Measurements from ENCODE around the gene WDFY3. TPM values are rescaled to one million over a fixed set of nuclear protein-coding genes. Genes with fewer than 3 reads are reported as not detected.

WDFY3 gene
- total and polyA plus RNA-seq, 12 donors, result 4.9 to 68.9 (median 51.1) TPM

GRCh38 chr4:84803720-84804119, 162.8 kb downstream of the WDFY3 start:
- no peaks in the 10 kb centered on the region for H3K9me3 ChIP-seq
- intact Hi-C loops (cut with DNase I), result no loop called here
- H3K36me3 ChIP-seq, result peaks cover 0 to 69% (median 19%) of the 10 kb centered on the region in 9 donors
- H3K4me3 ChIP-seq, result no peak overlapping the region
- TF ChIP-seq CTCF (IDR thresholded peaks at IDR 0.05), result no peak
- peaks cover 0 to 8% (median 0%) of the 10 kb centered on the region in 9 donors for H3K4me1 ChIP-seq
- no peak overlapping the region for H3K27ac ChIP-seq
- H3K27me3 ChIP-seq, result no peaks in the 10 kb centered on the region
- WGBS, 2 donors, result 92 to 95% methylated on average over 1 of the region's 1 CpG
- ATAC-seq, result no peak
- DNase-seq, result no peak

- intact Hi-C loops (cut with DNase I), result no loop called here
Observed at GRCh38 chr4:84803116-84803515, 163.4 kb downstream of the WDFY3 start.

GRCh38 chr4:84800256-84800655, 166.2 kb downstream of the WDFY3 start:
- H3K27ac ChIP-seq, result no peak overlapping the region
- H3K36me3 ChIP-seq, result peaks cover 0 to 84% (median 19%) of the 10 kb centered on the region in 9 donors

More at GRCh38 chr4:84803116-84803515, 163.4 kb downstream of the WDFY3 start:
- DNase-seq, result no peak
- Histone ChIP-seq H3K36me3 (peaks cover 0 to 69% (median 19%) of the 10 kb centered on the region in 9 donors), H3K4me1 (peaks cover 0 to 8% (median 0%) of the 10 kb centered on the region in 9 donors), H3K4me3 (no peak overlapping the region), H3K9me3 (no peaks in the 10 kb centered on the region), H3K27ac (no peak overlapping the region), H3K27me3 (no peaks in the 10 kb centered on the region)
- no peak for TF ChIP-seq CTCF (IDR thresholded peaks at IDR 0.05)
- ATAC-seq, result no peak
- WGBS, 2 donors, result 91 to 97% methylated on average over 2 of the region's 2 CpGs

GRCh38 chr4:84799318-84799717, 167.2 kb downstream of the WDFY3 start:
- DNase-seq (no peak), ATAC-seq (no peak)
- intact Hi-C loops (cut with DNase I), result no loop called here
- H3K4me1 ChIP-seq, result peaks cover 0 to 6% (median 0%) of the 10 kb centered on the region in 9 donors
- H3K4me3 ChIP-seq, result no peak overlapping the region
- no peaks in the 10 kb centered on the region for H3K9me3 ChIP-seq
- H3K36me3 ChIP-seq, result peaks cover 0 to 93% (median 24%) of the 10 kb centered on the region in 9 donors
- no peak overlapping the region for H3K27ac ChIP-seq
- TF ChIP-seq CTCF (IDR thresholded peaks at IDR 0.05), result no peak
- 81 to 87% methylated on average over 3 of the region's 3 CpGs for WGBS, 2 donors
- no peaks in the 10 kb centered on the region for H3K27me3 ChIP-seq

More at GRCh38 chr4:84800256-84800655, 166.2 kb downstream of the WDFY3 start:
- DNase-seq (no peak), ATAC-seq (no peak)
- Histone ChIP-seq H3K4me1 (peaks cover 0 to 8% (median 0%) of the 10 kb centered on the region in 9 donors), H3K9me3 (no peaks in the 10 kb centered on the region), H3K4me3 (no peak overlapping the region), H3K27me3 (no peaks in the 10 kb centered on the region)
- intact Hi-C loops (cut with DNase I), result no loop called here
- TF ChIP-seq CTCF (IDR thresholded peaks at IDR 0.05), result no peak

All from heart right ventricle (tissue), 16 donors.